Gastrocnemius medialis (tissue), 4 donors: ENCODE data around the gene RAB13.

ENCODE experiments used
- CTCF ChIP-seq, 5 experiments: fragments of 450-650 bp in 3 of 5; fragments of 200-600 bp in 2 of 5; sonication (generic) in 2 of 5; IDR thresholded peaks in 4 of 5; conservative IDR thresholded peaks in 1 of 5; 1 replicate in 4 of 5; 2 replicates in 1 of 5; pipeline ENCODE4 v1.5.1; 2016 to 2019; ENCODE audit warnings: antibody characterized with exemption in 5 of 5, mild to moderate bottlenecking in 3 of 5, moderate library complexity in 3 of 5
- POLR2A ChIP-seq, 2 donors: fragments of 450-650 bp; IDR thresholded peaks; one replicate each; pipeline ENCODE4 v1.6.1; 2017; ENCODE audit warnings: antibody characterized with exemption in 2 of 2, mild to moderate bottlenecking in 2 of 2, moderate library complexity in 2 of 2

- no peak for TF ChIP-seq CTCF (IDR thresholded peaks at IDR 0.05 in 4 of 5, conservative IDR thresholded peaks at IDR 0.05 in 1 of 5)
- TF ChIP-seq POLR2A (IDR thresholded peaks at IDR 0.05) = no peak
Measured at GRCh38 chr1:153968972-153969371, 17.2 kb downstream of the RAB13 start.
